Kasumi-1 (cell line): ENCODE measurements around the gene EEFSEC.

ENCODE experiments used
- DNase-seq, 2 experiments: peaks; one replicate each; lab custom pipeline; 2025; lab: John Stamatoyannopoulos, UW

Gene EEFSEC

GRCh38 chr3:128317698-128318231, 164.5 kb downstream of the EEFSEC start:
- no peak for DNase-seq

GRCh38 chr3:128318275-128318941, 165.1 kb downstream of the EEFSEC start:
- DNase-seq = no peak

- DNase-seq = no peak
Observed at GRCh38 chr3:128319107-128319506, 165.8 kb downstream of the EEFSEC start.

- DNase-seq = no peak
Observed at GRCh38 chr3:128319741-128320141, 166.5 kb downstream of the EEFSEC start.

- DNase-seq = no peak
Observed at GRCh38 chr3:128320551-128321340, 167.5 kb downstream of the EEFSEC start.

DNA sequence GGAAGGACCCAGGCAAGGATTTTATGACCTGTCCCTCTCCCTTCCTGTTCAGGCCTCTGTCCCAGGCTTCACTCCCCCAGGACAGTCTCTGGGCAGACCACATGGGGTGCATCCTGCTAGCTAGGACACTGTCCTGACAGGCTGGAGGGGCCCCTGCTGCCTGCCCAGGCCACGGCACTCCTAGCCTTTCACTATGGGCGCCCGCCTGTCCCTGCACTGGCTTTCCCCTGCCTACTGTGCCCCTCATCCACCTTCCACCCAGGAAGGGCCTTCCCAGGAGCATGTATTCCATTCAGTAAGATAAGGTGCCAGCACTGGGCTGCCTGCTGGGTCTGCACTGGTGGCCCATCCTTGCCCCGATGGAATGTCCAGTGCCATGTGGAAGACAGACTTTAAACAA, 168.1 kb downstream of the EEFSEC start:
- DNase-seq = no peak

- peak; percentile 26 to 51 for DNase-seq
Observed at GRCh38 chr3:128322030-128323022, 169.0 kb downstream of the EEFSEC start.

DNA sequence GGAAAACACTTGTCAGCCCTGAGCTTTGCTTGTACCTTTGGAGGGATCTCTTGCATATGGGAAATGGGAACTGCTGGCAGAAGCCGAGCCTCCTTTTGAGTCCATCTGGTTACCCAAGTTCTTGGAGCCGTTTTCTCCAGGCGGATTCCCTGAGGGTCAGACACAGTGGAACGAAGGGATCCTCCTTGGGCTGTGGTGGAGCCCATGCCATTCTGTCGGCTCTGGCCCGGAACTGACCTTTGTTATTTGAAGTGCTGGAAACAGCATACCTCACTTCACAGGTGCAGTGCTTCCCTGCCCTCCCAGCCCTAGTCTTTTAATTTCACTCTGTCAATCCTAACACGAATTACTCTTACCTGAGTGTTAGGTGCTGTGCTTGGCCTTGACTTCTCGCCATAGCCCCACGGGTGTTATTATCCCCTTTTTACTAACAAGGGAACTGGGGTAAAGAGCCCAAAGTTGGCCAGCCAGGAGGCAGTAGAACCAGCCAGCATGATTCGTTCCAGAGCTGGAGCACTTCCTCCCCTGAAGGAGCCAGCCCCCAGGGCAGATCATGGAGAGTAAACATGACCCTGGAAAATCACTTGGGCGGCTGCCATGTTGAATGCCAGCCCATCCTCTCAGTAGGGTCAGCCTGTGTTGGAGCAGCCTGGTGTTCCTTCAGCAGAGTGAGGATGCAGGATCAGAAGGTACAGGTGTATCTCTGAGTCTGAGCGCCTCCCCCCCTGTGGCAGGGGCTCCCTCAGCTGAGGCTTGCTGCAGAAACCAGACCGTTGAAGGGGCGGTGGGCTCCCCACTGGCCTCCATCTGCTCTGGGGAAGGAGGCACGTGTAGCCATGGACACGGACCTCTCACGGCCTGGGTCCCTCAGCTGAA, 170.2 kb downstream of the EEFSEC start:
- DNase-seq = no peak

DNA sequence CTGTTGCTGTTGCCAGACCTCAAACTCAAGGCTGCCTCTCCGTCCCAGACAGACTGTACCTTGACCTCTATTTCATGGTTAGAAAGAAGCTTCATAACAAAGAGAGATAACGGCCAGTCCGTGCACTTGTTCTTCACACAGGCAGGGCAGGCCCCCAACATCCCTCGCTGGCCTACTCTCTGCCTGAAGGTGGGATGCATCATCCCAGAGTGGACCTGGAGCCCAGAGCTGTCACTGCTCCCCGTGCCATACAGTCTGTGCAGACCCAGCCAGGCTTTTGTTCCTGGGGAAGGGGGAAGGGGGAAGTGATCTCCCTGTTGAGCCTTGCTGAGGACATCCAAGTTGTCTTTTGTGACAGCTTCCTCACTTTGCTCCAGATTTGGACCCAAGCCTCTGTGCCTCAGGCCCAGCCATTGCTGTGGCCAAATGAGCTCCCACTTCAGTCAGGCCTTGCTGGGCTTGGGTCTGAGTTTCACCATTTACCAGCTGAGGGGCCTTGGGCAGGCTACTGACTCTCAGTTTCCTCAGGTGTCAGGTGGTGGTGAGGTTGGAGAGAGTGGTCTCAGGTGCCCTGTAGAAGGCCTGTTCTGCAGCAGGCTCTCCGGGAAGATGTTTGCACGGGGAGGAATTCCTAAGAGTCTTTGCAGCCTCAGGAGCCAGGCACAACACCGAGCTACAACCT, 171.8 kb downstream of the EEFSEC start:
- DNase-seq = no peak

DNA sequence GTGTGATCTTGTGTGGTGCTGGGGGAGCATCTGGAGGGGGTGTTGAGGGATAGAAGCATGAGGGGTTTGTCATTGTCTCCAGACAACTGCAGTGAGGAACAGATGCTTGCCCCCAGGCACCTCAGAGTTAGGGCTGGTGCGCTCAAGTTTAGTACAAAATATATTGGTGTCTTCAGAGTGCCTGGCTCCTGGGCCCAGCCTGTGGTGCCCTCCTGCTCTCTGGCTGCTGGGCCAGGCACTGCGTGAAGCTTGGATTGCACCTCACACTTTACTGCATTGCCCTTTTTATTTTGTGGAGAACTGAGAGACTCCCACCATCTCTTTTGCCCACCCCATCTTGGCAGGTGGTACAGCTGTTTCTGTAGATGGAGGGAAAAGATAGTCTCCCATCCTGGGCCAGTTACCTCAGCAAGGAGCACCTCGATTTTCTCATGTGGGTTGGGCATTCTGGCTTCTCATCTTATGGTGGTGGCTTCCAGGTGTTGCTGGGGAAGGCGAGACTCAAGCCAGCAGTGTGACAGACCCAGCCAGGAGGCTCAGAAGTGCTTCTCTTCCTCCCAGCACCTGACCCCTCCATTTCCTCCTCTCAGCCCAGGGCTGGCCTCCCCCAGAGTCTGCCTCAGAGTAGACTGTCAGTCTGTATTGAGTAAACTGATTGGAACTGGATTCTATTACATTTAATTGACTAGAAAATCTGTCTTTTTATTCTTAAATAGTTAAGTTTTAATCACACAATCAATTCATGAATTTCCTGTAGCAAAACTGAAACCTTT, 173.0 kb downstream of the EEFSEC start:
- DNase-seq = no peak

DNA sequence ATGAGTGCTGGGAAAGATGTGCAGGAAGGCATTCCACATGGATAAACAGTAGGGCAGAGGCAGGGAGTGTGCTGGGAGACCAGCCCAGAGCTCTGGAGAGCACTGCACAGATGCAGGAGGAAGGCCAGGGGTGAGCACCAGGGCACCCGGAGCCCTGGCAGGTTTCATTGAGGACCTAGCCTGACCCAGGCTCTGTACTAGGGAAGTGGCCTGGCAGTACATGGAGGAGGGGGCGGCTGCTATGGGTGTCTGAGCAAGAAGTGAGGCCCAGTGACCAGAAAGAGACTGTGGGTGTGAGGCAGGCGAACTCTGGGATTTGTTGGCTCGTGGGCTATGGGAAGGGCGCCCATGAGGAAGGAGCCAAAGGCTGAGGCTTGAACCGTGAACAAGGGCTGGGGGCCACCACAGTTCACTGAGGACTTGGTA, 174.3 kb downstream of the EEFSEC start:
- no peak for DNase-seq

DNA sequence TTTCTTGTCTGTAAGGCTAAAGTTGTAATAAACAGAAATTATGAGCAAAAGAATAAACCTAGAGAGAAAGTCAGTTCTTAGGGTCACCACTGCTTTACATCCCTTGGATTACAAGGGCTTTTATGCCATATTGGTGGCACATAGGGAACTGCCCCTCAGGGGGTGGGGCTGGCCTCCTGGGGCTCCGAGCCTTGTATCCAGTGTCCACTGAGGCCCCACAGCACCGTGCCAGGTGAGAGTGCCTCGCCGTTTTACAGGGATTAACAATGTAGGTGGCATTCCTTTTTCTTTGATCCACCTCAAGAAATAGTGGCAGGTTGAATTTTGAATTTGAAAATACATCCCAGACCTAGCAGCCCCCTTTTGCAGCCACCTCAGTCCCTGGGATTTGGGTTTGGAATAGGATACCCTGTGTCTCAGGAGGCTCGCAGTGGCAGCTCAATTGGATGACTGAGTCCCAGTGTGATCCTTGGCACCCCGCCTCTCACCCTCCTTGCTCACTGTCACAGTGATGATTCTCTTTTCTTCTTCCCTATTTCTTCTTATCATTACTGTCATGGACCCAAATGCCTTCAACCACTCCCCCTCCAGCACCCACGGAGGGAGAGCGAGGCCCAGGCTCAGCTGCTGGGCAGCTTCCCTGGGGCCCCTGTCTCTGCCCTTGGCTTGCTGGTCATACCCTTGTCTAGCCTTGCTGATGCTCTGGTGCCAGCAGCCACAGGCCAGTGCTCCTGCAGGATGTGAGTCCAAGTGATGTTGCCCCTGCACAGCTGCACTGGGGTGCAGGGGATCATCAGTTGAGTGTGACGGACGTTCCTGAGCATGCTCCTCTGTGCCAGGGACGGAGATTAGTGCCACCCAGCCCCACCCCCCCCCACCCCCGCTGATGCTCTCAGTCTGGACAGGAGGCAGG, 175.5 kb downstream of the EEFSEC start:
- no peak for DNase-seq

GRCh38 chr3:128329491-128330213, 176.4 kb downstream of the EEFSEC start:
- DNase-seq = no peak

- DNase-seq = no peak
Observed at GRCh38 chr3:128330214-128330842, 177.0 kb downstream of the EEFSEC start.

GRCh38 chr3:128334086-128334645, 180.9 kb downstream of the EEFSEC start:
- no peak for DNase-seq

DNA sequence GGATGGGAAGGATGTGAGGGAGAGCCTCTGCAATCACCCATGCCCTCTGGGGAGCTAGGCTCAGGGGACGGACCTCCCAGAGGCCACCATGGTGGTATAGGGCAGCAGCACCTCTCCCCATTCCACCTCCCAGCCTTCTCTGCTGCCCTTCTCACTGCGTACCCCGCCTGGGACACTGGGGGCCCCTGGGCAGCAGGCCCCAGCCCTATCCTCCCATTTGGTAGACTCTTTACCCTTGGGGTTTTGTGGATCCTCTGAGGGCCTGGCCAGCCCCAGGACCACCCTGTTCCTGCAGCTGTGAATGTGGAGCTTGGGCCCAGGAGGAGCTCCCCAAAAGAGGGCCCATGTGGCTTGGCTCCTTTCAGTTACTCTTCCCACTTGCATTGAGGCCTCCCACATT, 181.5 kb downstream of the EEFSEC start:
- DNase-seq = no peak
